Fibroblast of skin of left biceps (primary cell): ENCODE measurements around the gene AMBP.

ENCODE experiments used
- DNase-seq, 2 experiments: peaks; one replicate each; pipeline ENCODE4 v3.0.0-alpha.2; 2013; ENCODE audit warnings: low read depth in 2 of 2

AMBP gene

GRCh38 chr9:114078021-114078780 lies at the start of gene AMBP:
AMBP (minus strand) TSS chr9:114078300; CDS start chr9:114078209, 91 bp downstream.
- DNase-seq = no peak

- DNase-seq = no peak
Measured at GRCh38 chr9:114126247-114127060, 48.4 kb upstream of the AMBP start.

GRCh38 chr9:114125476-114126013 lies 47.4 kb upstream of the AMBP start:
- no peak for DNase-seq

- DNase-seq = no peak
Measured at GRCh38 chr9:114124666-114125475, 46.8 kb upstream of the AMBP start.

GRCh38 chr9:114124138-114124537 lies 46.0 kb upstream of the AMBP start:
- no peak for DNase-seq

GRCh38 chr9:114123031-114123977 lies 45.2 kb upstream of the AMBP start:
- no peak for DNase-seq

GRCh38 chr9:114122136-114123027 lies 44.3 kb upstream of the AMBP start:
- no peak for DNase-seq

- DNase-seq = no peak
Measured at GRCh38 chr9:114121227-114122135, 43.4 kb upstream of the AMBP start.

GRCh38 chr9:114120192-114121014 lies 42.3 kb upstream of the AMBP start:
- DNase-seq = no peak

- DNase-seq = no peak
Measured at GRCh38 chr9:114119242-114120191, 41.4 kb upstream of the AMBP start.

GRCh38 chr9:114117996-114118830 lies 40.1 kb upstream of the AMBP start:
- no peak for DNase-seq

GRCh38 chr9:114117614-114117995 lies 39.5 kb upstream of the AMBP start:
- no peak for DNase-seq

- no peak for DNase-seq
Measured at GRCh38 chr9:114116126-114116747, 38.1 kb upstream of the AMBP start.

- no peak for DNase-seq
Measured at GRCh38 chr9:114115654-114116125, 37.6 kb upstream of the AMBP start.

GRCh38 chr9:114114364-114114763 lies 36.3 kb upstream of the AMBP start:
- no peak for DNase-seq
